Activated T-cell treated with anti-CD3 and anti-CD28 coated beads, Interleukin-2, amount 50 U/mL, for 72 hours (primary cell): ENCODE measurements around the gene MSLN. TPM values are rescaled to one million over a fixed set of nuclear protein-coding genes. Genes with fewer than 3 reads are reported as not detected.
"Not testable (repeated sequence)": the region's sequence is repeated elsewhere in the genome, so short reads cannot be mapped to it uniquely, and the experiment has no call there.

Experiments
- ATAC-seq, 2 donors: fragments of 150-1000 bp; cut with Tn5 transposase; replicated peaks in 1 of 2; 2 replicates each; pipeline ENCODE4 v1.10.0; 2021; ENCODE audit warnings: moderate library complexity in 2 of 2, mild to moderate bottlenecking in 1 of 2
- DNase-seq, 2 donors: peaks; one replicate each; pipeline ENCODE4 v3.0.0; 2021 to 2022; ENCODE audit warnings: mixed read lengths in 1 of 2
- H3K27ac Mint-ChIP-seq: one replicate; pipeline ENCODE4 v1.8.0; 2022; ENCODE audit warnings: mild to moderate bottlenecking, moderate library complexity, mixed read lengths
- H3K27me3 Mint-ChIP-seq: one replicate; pipeline ENCODE4 v1.8.0; 2022; ENCODE audit warnings: low read depth, mixed read lengths
- H3K36me3 Mint-ChIP-seq, 2 donors: one replicate each; pipeline ENCODE4 v1.8.0; 2022; ENCODE audit warnings: mixed read lengths in 2 of 2, mild to moderate bottlenecking in 1 of 2; ENCODE audit not compliant: insufficient read depth in 2 of 2
- H3K4me1 Mint-ChIP-seq: one replicate; pipeline ENCODE4 v1.8.0; 2022; ENCODE audit warnings: low read depth, mixed read lengths
- H3K4me3 Mint-ChIP-seq, 2 donors: one replicate each; pipeline ENCODE4 v1.8.0; 2022; ENCODE audit warnings: mild to moderate bottlenecking in 2 of 2, mixed read lengths in 2 of 2, moderate library complexity in 2 of 2
- H3K9me3 Mint-ChIP-seq, 2 donors: one replicate each; pipeline ENCODE4 v1.8.0; 2022; ENCODE audit warnings: mixed read lengths in 2 of 2
- total RNA-seq, 2 donors: library from RNA; stranded (reverse); gene quantifications; one replicate each; pipeline ENCODE4 v1.2.3, GENCODE V29; 2022

The MSLN gene
- total RNA-seq, 2 donors from 2014 or later = not detected

DNA sequence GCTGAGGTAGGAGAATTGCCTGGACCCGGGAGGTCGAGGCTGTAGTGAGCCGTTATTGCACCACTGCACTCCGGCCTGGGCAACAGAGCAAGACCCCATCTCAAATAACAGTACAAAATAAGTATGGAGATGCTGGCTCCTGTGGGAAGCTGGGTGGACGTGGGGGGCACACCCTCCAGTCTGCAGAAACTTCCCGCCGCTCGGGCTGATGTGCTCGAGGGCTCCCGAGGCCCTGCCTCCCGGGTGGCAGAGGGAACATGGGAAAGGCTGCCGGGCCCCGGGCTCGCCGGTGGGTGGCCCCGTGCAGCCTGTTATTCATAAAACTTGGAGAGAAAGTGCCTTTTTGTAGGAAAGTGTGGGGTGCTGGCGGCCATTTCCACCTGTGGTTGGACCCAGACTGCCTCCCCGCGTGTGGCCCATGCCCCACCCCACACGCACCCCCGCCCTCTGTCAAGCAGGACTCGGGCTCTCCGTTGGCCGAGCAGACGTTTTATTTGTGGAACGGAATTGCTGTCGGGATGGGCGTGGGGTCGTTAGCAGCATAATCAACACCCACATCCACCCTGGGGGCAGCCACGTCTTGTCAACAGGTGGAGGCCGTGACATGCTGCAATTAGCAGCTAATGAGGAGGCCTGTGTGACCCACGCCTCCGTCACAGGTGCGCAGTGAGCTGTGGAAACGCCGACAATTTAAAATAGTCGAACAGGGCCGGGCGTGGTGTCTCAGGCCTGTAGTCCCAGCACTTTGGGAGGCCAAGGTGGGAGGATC is 12.4 kb upstream of the MSLN start:
- H3K9me3 Mint-ChIP-seq = no peaks in the 10 kb centered on the region
- H3K36me3 Mint-ChIP-seq = no peaks in the 10 kb centered on the region
- DNase-seq = no peak
- H3K4me1 Mint-ChIP-seq = no peaks in the 10 kb centered on the region
- no peak for ATAC-seq
- H3K4me3 Mint-ChIP-seq = no peak overlapping the region
- H3K27me3 Mint-ChIP-seq = no peaks in the 10 kb centered on the region
- no peak overlapping the region for H3K27ac Mint-ChIP-seq

- ATAC-seq = no peak
- H3K27me3 Mint-ChIP-seq = no peaks in the 10 kb centered on the region
- no peaks in the 10 kb centered on the region for H3K9me3 Mint-ChIP-seq
- no peak overlapping the region for H3K4me3 Mint-ChIP-seq
- no peak overlapping the region for H3K27ac Mint-ChIP-seq
- no peaks in the 10 kb centered on the region for H3K36me3 Mint-ChIP-seq
- no peaks in the 10 kb centered on the region for H3K4me1 Mint-ChIP-seq
- no peak for DNase-seq
Observed at GRCh38 chr16:749010-749409, 11.5 kb upstream of the MSLN start.

DNA sequence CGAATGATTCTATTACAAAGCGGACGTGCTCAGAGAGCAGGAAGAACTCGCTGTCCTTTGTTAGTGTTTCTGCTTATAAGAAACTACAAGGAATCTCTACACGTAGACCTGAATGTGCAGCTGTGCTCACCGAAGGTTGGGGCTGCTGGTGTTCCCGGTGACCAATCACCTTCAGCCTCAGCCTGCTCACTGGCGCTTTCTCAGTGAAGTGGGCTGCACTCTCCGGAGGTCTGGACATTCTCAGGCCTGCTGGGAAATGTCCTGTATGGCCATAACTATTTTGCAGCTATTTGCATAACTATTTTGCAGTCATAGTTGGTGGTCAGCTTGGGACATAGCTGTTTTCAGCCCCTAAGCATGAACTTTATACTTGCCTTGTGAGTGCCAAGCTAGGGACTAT is 10.0 kb upstream of the MSLN start:
- no peaks in the 10 kb centered on the region for H3K27me3 Mint-ChIP-seq
- no peaks in the 10 kb centered on the region for H3K4me1 Mint-ChIP-seq
- H3K27ac Mint-ChIP-seq = no peak overlapping the region
- H3K4me3 Mint-ChIP-seq = no peak overlapping the region
- H3K9me3 Mint-ChIP-seq = no peaks in the 10 kb centered on the region
- no peaks in the 10 kb centered on the region for H3K36me3 Mint-ChIP-seq
- DNase-seq (no peak), ATAC-seq (no peak)

DNA sequence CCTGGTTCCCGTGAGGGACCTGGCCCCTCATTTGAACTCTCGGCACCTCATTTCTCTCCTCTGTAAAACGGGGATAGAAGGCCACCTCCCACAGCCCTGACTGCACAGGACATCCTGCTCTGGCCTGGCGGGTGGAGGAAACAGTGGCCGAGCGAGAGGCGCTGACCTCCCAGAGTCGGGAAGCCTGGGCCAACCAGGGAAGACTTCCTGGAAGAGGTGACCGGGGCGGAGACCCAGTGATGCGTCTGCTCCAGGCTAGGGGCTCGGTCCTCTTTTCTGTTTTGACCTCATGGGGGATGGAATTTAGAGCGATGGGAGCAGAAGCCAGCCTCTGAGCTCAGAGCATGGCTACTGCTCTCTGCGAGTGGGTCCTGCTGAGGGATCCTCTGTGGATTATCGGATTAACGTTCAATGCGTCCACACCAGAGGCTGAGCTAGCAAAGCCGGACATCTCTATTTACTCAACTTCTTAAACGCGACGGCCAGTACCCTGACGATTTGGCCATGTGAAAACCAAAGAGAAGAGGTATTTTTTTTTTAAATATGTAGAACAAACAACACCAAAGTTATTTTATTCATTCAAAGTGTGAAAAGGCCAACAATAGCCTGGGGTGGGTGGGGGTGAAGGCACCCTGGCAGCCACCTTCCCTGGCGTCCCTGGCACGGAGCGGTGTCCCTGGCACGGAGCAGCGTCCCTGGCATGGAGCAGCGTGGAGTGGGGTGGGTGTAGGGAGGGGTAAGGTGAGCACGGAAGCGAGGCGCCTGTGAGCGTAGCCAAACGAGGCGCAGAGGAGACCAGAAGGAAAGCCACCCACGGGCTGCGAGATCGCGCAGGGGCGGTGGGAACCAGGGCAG is 9.2 kb upstream of the MSLN start:
- H3K4me3 Mint-ChIP-seq = no peak overlapping the region
- no peaks in the 10 kb centered on the region for H3K36me3 Mint-ChIP-seq
- no peaks in the 10 kb centered on the region for H3K4me1 Mint-ChIP-seq
- no peaks in the 10 kb centered on the region for H3K27me3 Mint-ChIP-seq
- no peaks in the 10 kb centered on the region for H3K9me3 Mint-ChIP-seq
- ATAC-seq (no peak), DNase-seq (no peak)
- H3K27ac Mint-ChIP-seq = no peak overlapping the region

GRCh38 chr16:752007-752312 is 8.6 kb upstream of the MSLN start:
- DNase-seq (no peak), ATAC-seq (no peak)
- H3K4me1 Mint-ChIP-seq = no peaks in the 10 kb centered on the region
- no peak overlapping the region for H3K4me3 Mint-ChIP-seq
- no peaks in the 10 kb centered on the region for H3K27me3 Mint-ChIP-seq
- H3K9me3 Mint-ChIP-seq = no peaks in the 10 kb centered on the region
- no peak overlapping the region for H3K27ac Mint-ChIP-seq
- H3K36me3 Mint-ChIP-seq = no peaks in the 10 kb centered on the region

GRCh38 chr16:754121-754607 is 6.4 kb upstream of the MSLN start:
- H3K27me3 Mint-ChIP-seq, H3K4me1 Mint-ChIP-seq, H3K4me3 Mint-ChIP-seq, ATAC-seq, H3K36me3 Mint-ChIP-seq, H3K27ac Mint-ChIP-seq, H3K9me3 Mint-ChIP-seq, DNase-seq: not testable (repeated sequence)

- H3K27me3 Mint-ChIP-seq = no peaks in the 10 kb centered on the region
- no peaks in the 10 kb centered on the region for H3K36me3 Mint-ChIP-seq
- no peak overlapping the region for H3K27ac Mint-ChIP-seq
- H3K4me3 Mint-ChIP-seq = no peak overlapping the region
- H3K4me1 Mint-ChIP-seq = no peaks in the 10 kb centered on the region
- no peak for DNase-seq
- ATAC-seq = no peak
- H3K9me3 Mint-ChIP-seq = no peaks in the 10 kb centered on the region
Observed at GRCh38 chr16:754656-755055, 5.9 kb upstream of the MSLN start.

GRCh38 chr16:756428-756827 is 4.1 kb upstream of the MSLN start:
- Mint-ChIP-seq H3K4me3 (no peak overlapping the region), H3K36me3 (no peaks in the 10 kb centered on the region), H3K4me1 (no peaks in the 10 kb centered on the region), H3K27ac (no peak overlapping the region), H3K9me3 (no peaks in the 10 kb centered on the region), H3K27me3 (no peaks in the 10 kb centered on the region)
- DNase-seq (no peak), ATAC-seq (peak; percentile 22 to 66)

DNA sequence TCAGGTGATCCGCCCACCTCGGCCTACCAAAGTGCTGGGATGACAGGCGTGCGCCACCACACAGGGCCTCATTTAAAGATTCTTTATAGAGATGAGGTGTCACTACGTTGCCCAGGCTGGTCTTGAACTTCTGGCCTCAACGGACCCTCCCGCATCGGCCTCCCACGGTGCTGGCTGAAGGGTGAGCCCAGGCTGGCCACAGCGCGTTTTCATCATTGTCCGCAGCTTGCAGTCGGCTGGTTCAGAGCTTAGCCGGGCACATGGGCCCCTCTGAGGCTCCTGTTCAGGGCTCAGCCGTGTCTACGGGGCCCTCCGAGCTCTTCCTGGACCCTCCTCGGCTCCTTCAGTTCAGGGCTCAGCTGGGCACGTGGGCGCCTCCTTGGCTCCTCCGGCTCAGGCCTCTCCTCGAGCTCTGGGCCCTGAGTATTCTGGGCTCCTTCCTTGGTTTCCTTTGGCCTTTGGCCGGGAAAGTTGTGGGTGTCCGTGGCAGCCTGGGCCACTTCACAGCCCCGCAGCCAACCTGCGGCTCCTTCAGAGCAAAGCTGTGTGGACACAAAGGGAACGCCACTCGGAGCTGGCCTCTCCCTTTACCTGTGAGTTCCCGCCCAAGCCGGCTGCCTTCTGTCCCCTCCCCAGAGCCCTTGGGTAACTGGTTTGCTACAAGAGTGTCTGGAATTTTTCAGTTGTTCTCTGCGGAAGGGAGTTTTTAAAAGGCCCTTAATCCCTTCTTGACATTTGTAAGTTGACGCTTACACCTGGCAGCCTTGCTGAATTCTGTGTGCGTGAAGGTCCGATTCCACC is 1.2 kb upstream of the MSLN start:
- H3K27me3 Mint-ChIP-seq = no peaks in the 10 kb centered on the region
- no peak overlapping the region for H3K27ac Mint-ChIP-seq
- H3K4me1 Mint-ChIP-seq = no peaks in the 10 kb centered on the region
- H3K4me3 Mint-ChIP-seq = no peak overlapping the region
- H3K9me3 Mint-ChIP-seq = no peaks in the 10 kb centered on the region
- no peaks in the 10 kb centered on the region for H3K36me3 Mint-ChIP-seq
- DNase-seq (no peak), ATAC-seq (no peak)

GRCh38 chr16:760065-760464 is 469 bp upstream of the MSLN start:
- H3K4me1 Mint-ChIP-seq = no peaks in the 10 kb centered on the region
- ATAC-seq = no peak

GRCh38 chr16:761625-762513 is 1.3 kb downstream of the MSLN start:
- ATAC-seq (no peak), DNase-seq (no peak)
- Mint-ChIP-seq H3K27ac (no peak overlapping the region), H3K4me3 (no peak overlapping the region), H3K27me3 (no peaks in the 10 kb centered on the region), H3K36me3 (no peaks in the 10 kb centered on the region), H3K4me1 (no peaks in the 10 kb centered on the region), H3K9me3 (no peaks in the 10 kb centered on the region)

More at GRCh38 chr16:760065-760464, 469 bp upstream of the MSLN start:
- DNase-seq = no peak
- H3K9me3 Mint-ChIP-seq = no peaks in the 10 kb centered on the region
- H3K36me3 Mint-ChIP-seq = no peaks in the 10 kb centered on the region
- H3K4me3 Mint-ChIP-seq = no peak overlapping the region
- no peaks in the 10 kb centered on the region for H3K27me3 Mint-ChIP-seq
- H3K27ac Mint-ChIP-seq = no peak overlapping the region

- no peaks in the 10 kb centered on the region for H3K4me1 Mint-ChIP-seq
- no peaks in the 10 kb centered on the region for H3K27me3 Mint-ChIP-seq
- H3K4me3 Mint-ChIP-seq = no peak overlapping the region
- no peaks in the 10 kb centered on the region for H3K9me3 Mint-ChIP-seq
- H3K36me3 Mint-ChIP-seq = no peaks in the 10 kb centered on the region
- ATAC-seq (no peak), DNase-seq (no peak)
- H3K27ac Mint-ChIP-seq = no peak overlapping the region
Observed at GRCh38 chr16:762595-763268, 2.2 kb downstream of the MSLN start.
